Gastrocnemius medialis (tissue), 4 donors: ENCODE results near the gene DUOX1.
A peak's percentile ranks its signal among the peaks of the same experiment; 100 is the strongest.

Source experiments
- POLR2A ChIP-seq, 2 donors: fragments of 450-650 bp; IDR thresholded peaks; one replicate each; pipeline ENCODE4 v1.6.1; 2017; ENCODE audit warnings: antibody characterized with exemption in 2 of 2, mild to moderate bottlenecking in 2 of 2, moderate library complexity in 2 of 2
- TF ChIP-seq, protein P1 (sequence below), 5 experiments: fragments of 450-650 bp in 3 of 5; fragments of 200-600 bp in 2 of 5; sonication (generic) in 2 of 5; IDR thresholded peaks in 4 of 5; conservative IDR thresholded peaks in 1 of 5; 1 replicate in 4 of 5; 2 replicates in 1 of 5; pipeline ENCODE4 v1.5.1; 2016 to 2019; ENCODE audit warnings: antibody characterized with exemption in 5 of 5, mild to moderate bottlenecking in 3 of 5, moderate library complexity in 3 of 5

DNA sequence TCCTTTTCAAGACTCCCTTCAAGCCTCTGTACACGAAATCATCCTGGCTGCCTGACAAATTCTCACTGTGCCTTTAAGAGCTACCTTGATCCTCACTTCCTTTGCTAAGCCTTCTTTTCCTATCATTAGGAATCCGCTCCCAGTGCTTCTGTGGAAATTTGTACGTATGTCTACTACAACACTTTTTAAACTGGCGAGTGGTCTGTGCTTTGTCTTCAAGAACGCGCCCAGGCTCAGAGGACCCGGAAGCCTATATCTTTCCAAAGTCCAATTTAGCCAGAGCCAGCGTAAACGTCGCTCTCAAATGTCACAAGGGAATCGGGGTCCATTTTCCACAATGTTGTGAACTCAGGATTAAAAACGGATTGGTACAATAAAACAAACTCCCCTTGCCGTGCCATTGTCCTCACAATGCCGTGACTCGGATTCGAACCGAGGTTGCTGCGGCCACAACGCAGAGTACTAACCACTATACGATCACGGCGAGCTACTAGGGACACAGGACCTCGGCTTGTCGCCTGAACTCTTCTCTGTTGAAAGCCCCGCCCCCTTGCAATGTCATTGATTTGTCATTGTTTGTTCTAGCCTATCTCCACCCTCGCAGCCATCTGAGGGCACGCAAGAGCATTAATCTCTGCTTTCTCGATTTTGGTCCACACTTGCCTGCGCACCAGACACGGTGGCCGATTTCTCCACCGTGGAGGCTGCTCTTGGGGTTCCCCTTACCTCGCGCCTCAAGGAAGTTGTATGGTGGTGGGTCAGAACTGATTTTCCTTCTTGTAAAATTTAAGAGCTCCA, 70.4 kb downstream of the DUOX1 start:
- TF ChIP-seq, protein P1, sequence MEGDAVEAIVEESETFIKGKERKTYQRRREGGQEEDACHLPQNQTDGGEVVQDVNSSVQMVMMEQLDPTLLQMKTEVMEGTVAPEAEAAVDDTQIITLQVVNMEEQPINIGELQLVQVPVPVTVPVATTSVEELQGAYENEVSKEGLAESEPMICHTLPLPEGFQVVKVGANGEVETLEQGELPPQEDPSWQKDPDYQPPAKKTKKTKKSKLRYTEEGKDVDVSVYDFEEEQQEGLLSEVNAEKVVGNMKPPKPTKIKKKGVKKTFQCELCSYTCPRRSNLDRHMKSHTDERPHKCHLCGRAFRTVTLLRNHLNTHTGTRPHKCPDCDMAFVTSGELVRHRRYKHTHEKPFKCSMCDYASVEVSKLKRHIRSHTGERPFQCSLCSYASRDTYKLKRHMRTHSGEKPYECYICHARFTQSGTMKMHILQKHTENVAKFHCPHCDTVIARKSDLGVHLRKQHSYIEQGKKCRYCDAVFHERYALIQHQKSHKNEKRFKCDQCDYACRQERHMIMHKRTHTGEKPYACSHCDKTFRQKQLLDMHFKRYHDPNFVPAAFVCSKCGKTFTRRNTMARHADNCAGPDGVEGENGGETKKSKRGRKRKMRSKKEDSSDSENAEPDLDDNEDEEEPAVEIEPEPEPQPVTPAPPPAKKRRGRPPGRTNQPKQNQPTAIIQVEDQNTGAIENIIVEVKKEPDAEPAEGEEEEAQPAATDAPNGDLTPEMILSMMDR (IDR thresholded peaks at IDR 0.05 in 4 of 5, conservative IDR thresholded peaks at IDR 0.05 in 1 of 5): no peak
- TF ChIP-seq POLR2A (IDR thresholded peaks at IDR 0.05): peak; percentile 69 to 82
